Activated CD4-positive, alpha-beta T cell treated with anti-CD3 and anti-CD28 coated beads, Interleukin-2, Interleukin-4, amounts not matched to agents 100 ng/mL and 50 ng/mL, durations not matched to agents 16 hours and 8 hours (primary cell): ENCODE results near the gene ZBTB45.
"Not testable (repeated sequence)": the region's sequence is repeated elsewhere in the genome, so short reads cannot be mapped to it uniquely, and the experiment has no call there.

Experiments used
- DNase-seq: peaks from one replicate; pipeline ENCODE4 v3.0.0-alpha.2; 2020; ENCODE audit warnings: low spot score

ZBTB45 gene

DNA sequence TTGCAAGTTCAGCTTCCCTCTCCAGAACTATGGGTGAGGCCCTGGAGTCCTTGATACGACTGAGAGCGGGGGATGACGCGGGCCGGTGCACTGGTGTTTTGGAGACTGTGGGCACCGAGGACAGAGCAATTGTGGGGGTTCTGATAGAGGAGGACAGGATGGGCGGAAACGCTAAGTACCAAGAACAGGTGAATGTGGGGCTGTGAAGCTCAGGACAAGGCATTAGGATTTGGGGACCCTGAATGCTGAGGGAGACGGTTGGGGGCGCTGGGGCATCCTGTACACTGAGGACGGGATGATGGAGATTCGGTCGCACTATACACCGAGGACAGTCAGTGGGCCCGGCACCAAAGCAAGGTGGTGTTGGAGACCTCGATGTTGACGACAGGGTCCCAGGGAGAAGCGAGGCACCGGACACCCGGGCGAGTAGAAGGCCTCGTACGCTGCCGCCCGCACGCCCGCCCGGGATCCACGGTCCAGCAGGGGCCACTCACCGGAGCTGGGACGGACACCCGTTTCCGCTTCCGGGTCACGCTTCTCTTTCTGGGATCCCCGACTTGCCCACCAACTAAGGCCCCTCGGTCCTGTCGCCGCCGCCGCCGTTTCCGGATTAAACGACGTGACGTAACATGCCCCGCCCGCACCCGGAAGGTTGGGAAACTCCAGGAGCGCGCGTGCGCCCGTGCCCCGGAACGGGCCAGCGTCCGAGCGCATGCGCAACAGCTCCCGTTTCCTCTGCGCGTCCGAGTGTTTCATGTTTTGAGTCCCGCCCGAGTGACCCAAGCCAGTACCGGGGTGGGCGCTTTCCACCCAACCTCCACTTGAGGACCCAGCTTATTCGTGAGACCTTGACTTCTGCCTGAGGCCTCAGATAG lies 35.1 kb upstream of the ZBTB45 start, which contains the start of gene CHMP2A:
Gene CHMP2A, minus strand, starts transcription at position 612 of the 875 bp plus-strand sequence. CDS start 893 bp downstream, outside the sequence.
- DNase-seq, result peak; percentile 99

DNA sequence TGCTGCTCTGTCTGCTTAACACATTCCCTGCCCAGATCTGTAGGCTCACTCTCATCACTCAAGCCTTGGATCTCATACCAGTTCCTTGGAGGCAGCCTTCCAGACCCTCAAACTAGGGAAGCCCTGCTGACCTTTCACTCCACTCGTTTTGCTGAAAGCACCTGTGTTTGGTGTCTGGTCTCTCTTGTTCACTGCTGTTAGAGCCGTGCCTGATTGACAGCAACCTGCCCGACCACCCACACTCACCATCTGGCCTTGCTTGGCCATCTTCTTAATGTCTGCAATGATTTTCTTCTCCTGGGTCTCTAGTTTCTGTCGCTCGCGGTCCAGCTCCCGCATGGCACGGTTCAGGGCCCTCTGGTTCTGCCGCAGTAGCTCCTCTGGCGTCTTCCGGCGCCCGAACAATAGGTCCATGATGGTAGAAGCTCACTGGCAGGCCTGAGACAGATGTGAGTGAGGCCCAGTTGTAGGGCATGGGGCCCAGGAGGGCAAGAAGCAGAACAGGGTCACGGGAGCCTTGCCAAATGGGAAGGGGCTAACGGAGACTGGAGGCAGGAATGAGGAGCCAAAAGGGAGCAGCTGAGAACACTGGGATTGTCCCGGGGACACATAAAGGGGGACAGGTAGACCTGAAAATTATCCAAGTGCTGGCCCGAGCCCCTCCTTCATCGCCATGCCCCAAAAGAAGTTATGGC lies 34.3 kb upstream of the ZBTB45 start:
- no peak for DNase-seq

DNA sequence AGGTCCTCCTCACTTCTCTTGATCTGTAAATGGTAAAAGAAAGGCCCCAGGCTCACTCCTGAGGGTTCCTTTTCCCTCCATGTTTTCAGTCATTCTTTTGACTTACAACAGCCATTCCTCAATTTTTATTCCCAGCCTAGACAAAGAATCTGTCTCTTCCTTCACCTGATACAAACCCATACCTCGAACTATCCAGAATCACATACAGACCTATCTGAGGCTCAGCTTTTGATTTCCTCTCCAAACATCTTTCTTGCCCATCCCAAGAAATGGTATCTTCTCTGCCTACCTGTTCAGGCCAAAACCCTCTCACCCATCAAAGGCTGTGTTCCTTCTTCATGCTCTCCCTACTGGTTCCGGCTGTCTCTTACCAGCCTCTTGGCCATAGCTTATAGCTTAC lies 33.0 kb upstream of the ZBTB45 start:
- no peak for DNase-seq

DNA sequence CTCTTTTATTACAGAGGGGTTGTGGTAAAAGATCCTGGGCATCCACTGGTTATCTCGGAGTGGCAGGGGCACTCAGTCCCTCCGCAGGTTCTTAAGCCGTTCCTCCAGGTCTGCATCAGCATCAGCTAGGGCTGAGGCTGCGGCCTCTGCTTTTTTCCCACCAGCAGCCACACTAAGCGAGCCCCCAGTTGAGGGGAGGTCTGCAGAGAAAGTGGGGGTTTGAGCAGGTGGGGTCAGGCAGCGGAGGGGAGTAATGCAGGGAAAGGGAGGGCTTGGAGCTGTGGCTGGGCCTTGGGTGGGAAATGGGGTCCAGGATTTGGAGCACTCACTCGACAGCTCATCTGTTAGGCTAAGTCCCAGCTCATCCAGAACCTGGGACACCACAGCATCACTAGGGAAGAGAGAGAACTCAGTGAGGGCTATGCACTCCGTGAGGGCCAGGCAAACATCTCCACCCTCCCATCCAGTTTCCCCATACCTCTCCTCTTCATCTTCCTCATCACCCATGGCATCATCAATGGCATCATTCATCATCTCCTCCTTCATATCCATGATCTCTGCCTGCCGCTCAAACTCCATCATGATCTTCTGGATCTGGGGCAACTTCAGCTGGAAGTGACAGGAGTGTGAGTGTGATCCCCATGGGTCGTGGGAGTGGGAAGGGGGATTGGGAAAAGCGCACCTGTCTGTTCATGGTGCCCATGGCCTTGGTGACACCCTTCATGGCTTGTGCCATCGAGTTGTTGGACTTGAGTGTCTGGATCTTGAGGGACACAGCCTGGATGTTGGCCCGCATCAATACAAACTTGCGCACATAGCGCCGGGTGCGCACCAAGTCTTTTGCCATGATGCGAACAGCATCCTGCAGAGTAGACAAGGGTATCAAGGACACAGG lies 32.2 kb upstream of the ZBTB45 start:
- DNase-seq, result no peak

DNA sequence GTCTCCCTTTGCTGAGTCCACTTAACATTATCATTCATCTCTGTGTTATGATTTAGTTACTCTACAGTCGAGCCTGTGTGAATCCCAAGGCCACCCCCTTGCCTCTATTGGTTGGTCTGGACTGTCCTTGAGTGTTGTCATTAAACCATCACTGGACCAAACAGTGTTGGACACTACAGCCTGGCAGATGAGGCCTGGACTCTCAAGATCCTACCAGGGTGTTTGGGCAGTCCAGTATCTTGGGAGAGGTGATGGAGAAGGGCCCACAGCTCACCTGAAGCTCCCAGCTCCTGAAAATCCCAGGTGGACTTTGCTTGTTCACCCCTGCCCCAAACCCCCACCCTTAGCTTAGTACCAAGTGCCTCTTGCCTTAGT lies 31.5 kb upstream of the ZBTB45 start:
- no peak for DNase-seq

DNA sequence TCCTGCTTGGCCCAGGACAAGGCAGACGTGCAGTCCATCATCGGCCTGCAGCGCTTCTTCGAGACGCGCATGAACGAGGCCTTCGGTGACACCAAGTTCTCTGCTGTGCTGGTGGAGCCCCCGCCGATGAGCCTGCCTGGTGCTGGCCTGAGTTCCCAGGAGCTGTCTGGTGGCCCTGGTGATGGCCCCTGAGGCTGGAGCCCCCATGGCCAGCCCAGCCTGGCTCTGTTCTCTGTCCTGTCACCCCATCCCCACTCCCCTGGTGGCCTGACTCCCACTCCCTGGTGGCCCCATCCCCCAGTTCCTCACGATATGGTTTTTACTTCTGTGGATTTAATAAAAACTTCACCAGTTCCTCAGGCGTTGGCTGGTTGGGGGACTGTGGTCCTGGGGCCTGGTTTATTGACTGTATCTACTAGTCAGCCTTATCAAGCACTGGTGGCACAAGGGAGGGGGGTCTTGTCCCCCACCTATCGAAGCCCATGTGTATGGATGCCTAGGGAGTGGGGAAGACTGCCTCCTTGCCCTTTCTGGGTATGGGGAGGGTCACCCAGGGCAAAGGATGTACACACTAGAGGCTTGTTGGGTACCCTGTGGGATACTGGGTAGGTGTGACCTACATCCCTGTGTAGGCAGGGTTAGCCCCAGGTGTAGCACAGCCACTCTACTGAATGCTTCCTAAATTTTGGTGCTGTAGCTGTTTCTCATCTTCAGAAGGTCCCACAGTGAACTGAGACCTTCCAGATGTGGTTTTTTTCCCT lies 30.9 kb upstream of the ZBTB45 start:
- no peak for DNase-seq

DNA sequence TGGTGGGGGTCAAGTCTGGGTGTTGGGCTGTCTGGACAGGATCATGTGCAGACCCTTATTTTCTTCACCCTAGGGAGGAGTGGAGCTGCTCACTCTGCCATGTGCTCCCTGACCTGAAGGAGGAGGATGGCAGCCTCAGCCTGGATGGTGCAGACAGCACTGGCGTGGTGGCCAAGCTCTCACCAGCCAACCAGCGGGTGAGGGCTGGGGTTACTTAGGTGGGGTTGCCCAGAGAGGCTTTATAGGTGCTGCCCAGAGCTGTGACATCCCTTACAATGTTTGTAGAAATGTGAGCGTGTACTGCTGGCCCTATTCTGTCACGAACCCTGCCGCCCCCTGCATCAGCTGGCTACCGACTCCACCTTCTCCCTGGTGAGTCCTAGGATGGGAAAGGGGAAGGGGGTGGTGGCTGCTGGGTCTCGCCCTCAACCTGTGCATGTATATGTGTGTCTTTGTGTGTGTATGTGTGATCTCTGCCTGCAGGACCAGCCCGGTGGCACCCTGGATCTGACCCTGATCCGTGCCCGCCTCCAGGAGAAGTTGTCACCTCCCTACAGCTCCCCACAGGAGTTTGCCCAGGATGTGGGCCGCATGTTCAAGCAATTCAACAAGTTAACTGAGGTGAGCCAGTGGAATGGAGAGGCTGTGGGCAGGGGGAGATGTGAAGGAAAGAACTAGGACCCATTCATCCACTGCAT lies 30.2 kb upstream of the ZBTB45 start:
- DNase-seq, result no peak

DNA sequence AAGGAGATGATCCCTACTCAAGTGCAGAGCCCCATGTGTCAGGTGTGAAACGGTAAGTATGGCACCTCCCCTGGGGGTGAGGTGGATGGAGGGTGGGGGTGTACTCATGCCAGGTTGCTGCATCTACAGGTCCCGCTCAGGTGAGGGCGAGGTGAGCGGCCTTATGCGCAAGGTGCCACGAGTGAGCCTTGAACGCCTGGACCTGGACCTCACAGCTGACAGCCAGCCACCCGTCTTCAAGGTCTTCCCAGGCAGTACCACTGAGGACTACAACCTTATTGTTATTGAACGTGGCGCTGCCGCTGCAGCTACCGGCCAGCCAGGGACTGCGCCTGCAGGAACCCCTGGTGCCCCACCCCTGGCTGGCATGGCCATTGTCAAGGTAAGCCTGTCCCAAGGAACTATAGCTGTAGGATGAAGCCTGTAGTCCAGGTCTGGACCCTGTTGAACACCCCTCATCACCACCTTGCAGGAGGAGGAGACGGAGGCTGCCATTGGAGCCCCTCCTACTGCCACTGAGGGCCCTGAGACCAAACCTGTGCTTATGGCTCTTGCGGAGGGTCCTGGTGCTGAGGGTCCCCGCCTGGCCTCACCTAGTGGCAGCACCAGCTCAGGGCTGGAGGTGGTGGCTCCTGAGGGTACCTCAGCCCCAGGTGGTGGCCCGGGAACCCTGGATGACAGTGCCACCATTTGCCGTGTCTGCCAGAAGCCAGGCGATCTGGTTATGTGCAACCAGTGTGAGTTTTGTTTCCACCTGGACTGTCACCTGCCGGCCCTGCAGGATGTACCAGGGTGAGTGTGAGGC lies 29.5 kb upstream of the ZBTB45 start:
- DNase-seq, result no peak

DNA sequence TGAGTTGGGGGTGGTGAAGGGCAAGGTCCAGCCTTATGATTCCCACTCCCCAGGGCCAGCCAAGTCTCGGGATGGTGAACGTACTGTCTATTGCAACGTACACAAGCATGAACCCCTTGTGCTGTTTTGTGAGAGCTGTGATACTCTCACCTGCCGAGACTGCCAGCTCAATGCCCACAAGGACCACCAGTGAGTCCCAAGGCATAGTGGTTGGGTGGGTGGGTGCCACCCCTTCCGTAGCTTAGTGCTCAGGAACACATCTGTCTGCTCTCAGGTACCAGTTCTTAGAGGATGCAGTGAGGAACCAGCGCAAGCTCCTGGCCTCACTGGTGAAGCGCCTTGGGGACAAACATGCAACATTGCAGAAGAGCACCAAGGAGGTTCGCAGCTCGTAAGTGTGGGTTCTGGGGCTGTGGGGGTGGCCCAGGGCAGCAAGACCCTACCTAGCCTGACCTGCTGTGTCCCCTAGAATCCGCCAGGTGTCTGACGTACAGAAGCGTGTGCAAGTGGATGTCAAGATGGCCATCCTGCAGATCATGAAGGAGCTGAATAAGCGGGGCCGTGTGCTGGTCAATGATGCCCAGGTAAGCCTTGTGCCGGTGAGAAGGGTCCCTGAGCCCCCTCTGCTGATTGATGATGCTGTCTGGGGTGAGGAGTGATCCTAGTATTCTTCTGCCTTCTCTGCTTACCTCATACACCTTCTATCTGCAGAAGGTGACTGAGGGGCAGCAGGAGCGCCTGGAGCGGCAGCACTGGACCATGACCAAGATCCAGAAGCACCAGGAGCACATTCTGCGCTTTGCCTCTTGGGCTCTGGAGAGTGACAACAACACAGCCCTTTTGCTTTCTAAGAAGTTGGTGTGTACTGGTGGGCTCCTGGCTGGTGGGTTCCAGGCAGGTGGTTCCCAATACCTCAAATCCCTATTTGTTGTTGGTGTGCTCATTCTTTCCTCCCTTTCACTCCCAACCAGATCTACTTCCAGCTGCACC lies 28.0 kb upstream of the ZBTB45 start:
- DNase-seq, result no peak

DNA sequence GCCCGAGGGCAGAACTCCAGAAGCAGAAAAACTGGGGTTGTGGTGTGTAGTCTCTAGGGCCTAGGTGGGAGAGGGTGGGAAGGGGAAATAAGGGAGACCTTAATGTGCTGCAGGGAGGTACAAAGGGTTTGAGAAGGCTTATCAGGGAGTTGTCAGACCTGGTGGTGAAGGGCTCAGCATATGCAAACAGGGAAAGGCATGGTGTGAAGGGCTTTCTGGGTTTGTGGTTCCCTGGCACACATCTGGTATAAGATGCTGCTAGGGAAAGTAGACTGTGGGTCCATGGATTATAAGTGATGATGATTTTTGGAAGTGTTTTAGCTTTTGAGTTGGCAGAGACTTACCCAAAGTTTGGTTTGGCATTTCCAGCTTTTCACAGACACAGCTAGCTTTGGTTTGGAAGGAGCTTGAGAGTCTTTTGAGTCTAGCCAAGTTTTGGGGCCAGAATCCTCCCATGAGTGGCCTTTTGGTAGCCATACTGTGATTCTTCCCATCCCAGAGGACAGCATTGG lies 26.5 kb upstream of the ZBTB45 start:
- no peak for DNase-seq

DNA sequence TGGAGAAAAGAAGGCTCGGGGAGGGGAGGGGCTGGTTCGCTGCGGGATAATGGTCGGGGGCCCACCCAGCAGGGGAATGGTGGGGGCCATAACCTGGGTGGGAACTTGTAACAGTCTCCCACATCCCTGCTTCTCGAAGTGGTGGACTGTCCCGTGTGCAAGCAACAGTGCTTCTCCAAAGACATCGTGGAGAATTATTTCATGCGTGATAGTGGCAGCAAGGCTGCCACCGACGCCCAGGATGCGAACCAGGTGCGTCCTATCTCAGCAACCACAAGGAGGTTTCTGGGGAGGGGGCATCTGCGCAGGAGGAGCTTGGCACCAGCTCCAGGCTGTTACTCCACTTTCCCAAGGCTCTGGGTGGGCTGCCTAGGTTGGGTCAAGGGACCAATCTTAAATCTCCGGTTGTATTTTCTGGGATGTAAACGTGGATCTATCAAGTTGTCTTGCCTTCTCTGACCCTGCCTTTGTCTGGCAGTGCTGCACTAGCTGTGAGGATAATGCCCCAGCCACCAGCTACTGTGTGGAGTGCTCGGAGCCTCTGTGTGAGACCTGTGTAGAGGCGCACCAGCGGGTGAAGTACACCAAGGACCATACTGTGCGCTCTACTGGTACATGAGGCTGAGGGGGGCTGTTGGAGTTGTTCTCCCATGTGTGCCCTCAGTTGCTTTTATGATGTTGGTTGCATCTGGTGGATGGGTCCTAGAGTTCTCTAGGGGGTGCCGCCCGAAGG lies 25.8 kb upstream of the ZBTB45 start:
- no peak for DNase-seq

DNA sequence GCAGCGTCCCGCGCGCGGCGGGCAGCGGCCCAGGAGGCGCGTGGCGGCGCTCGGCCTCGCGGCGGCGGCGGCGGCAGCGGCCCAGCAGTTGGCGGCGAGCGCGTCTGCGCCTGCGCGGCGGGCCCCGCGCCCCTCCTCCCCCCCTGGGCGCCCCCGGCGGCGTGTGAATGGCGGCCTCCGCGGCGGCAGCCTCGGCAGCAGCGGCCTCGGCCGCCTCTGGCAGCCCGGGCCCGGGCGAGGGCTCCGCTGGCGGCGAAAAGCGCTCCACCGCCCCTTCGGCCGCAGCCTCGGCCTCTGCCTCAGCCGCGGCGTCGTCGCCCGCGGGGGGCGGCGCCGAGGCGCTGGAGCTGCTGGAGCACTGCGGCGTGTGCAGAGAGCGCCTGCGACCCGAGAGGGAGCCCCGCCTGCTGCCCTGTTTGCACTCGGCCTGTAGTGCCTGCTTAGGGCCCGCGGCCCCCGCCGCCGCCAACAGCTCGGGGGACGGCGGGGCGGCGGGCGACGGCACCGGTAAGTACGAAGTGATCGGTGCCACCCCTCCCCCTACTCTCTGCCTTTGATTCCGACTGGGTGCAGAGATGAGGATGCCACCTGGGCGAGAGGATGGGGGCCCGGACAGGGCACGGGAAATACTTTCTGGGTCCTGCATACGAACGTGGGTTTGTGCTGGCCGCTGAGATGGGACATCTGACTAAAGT lies 25.1 kb upstream of the ZBTB45 start:
- peak; percentile 61 for DNase-seq

DNA sequence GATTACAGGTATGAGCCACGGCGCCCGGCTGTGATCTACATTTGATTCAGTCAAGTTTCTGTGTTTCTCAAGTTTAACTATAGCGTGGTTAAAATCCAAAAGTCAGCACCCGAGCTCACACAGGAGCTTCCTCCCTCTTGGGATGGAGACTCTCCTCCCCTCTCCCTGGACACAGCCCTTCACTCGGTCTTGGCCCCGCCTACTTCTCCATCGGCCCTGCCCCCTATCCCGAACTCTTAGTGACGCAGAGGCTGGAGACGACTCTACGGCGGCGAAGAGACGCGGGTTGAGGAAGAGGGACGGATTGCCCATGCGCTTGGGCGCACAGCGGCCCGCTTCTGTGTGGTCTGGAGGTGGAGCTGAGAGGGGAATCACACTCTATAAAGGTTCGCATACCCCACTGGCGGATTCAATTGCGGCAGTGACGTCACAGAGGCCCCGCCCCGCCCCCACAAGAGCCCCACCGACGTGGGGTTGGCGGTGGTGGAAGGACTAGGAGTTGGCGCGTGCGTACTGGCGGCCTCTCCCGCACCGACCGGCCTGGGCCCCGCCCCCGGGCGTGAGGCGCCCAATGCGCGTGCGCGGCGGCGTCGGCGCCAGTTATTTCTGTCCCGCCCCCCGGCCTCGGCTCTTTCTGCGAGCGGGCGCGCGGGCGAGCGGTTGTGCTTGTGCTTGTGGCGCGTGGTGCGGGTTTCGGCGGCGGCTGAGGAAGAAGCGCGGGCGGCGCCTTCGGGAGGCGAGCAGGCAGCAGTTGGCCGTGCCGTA lies 24.4 kb upstream of the ZBTB45 start, which contains the start of gene TRIM28:
Gene TRIM28, plus strand, starts transcription at position 239 of the 765 bp plus-strand sequence. CDS start 694 bp downstream, outside the sequence.
- DNase-seq, result peak; percentile 100

DNA sequence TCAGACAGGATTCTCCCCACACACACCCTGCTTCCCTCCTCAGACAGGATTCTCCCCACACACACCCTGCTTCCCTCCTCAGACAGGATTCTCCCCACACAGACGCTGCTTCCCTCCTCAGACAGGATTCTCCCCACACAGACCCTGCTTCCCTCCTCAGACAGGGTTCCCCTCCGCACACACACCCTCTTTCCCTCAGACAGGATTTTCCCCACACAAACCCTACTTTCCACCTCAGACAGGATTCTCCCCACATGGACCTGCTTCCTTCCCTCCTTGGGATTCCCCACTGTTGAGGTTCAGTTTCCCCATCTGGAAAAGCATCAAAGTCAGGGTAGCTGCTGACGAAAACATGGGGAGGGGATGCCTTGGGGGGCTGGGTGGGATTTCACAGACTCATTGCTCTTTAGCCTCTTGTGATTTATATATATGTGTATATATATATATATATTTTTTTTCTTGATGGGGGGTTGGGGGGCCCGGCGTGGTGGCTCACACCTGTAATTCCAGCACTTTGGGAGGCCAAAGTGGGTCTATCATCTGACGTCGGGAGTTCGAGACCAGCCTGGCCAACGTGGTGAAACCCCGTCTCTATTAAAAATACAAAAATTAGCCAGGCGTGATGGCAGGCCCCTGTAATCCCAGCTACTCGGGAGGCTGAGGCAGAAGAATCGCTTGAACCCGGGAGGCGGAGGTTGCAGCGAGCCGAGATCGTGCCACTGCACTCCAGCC lies 23.2 kb upstream of the ZBTB45 start:
- not testable (repeated sequence) for DNase-seq

DNA sequence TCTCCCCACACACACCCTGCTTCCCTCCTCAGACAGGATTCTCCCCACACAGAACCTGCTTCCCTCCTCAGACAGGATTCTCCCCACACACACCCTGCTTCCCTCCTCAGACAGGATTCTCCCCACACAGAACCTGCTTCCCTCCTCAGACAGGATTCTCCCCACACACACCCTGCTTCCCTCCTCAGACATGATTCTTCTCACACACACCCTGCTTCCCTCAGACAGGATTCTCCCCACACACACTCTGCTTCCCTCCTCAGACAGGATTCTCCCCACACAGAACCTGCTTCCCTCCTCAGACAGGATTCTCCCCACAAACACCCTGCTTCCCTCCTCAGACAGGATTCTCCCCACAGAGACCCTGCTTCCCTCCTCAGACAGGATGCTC lies 19.6 kb upstream of the ZBTB45 start:
- not testable (repeated sequence) for DNase-seq
